Ishikawa (cell line): ENCODE results near the gene STK32A.

Source experiments
- EP300 ChIP-seq: IDR thresholded peaks from 2 replicates; pipeline ENCODE4 v1.6.1; 2012; ENCODE audit warnings: borderline replicate concordance
- TAF1 ChIP-seq: IDR thresholded peaks from 2 replicates; pipeline ENCODE4 v1.6.1; 2012; ENCODE audit warnings: low read depth, mild to moderate bottlenecking
- YY1 ChIP-seq: IDR thresholded peaks from 2 replicates; pipeline ENCODE4 v1.6.1; 2012; ENCODE audit warnings: low read depth

DNA sequence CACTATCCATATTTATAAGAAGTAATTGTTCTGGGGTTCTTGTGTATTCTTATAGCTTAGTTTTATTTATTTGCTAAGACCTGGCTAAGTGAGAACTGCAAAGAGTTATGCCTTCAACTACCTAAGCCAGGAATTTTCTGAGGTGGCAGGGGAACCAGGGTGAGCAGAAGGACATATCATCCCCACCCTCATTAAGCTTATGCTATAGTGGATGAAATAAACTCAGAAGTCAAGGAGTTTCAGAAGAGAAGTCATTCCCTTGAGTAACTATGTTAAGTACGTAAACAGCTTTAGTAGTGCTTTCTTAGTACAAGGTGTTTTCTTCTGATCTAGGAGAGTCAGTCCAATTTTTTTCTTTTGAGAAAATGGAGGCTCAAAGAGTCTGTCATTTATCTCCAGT is 41.7 kb downstream of the STK32A start:
- TF ChIP-seq YY1, result no peak
- no peak for TF ChIP-seq TAF1
- TF ChIP-seq EP300, result no peak
